Upper lobe of left lung (tissue), 6 donors: Measurements from ENCODE around the gene BEND6. TPM values are rescaled to one million over a fixed set of nuclear protein-coding genes. Genes with fewer than 3 reads are reported as not detected.

Source experiments
- ATAC-seq, 2 donors: fragments of 200-7000 bp; cut with Tn5 transposase; one replicate each; pipeline ENCODE4 v1.9.1; 2022; ENCODE audit warnings: mild to moderate bottlenecking in 2 of 2, moderate library complexity in 2 of 2; ENCODE audit not compliant: low FRiP score in 2 of 2
- DNase-seq, 2 donors: peaks; one replicate each; pipeline ENCODE4 v3.0.0-alpha.2; 2019 to 2020
- H3K27ac ChIP-seq, 4 donors: fragments of 200-600 bp; sonication (generic); one replicate each; pipeline ENCODE4 v1.5.1; 2016 to 2019
- H3K27me3 ChIP-seq, 4 donors: fragments of 200-600 bp; sonication (generic); one replicate each; pipeline ENCODE4 v1.5.1; 2017 to 2019
- H3K36me3 ChIP-seq, 4 donors: fragments of 200-600 bp; sonication (generic); one replicate each; pipeline ENCODE4 v1.5.1; 2016 to 2019
- H3K4me1 ChIP-seq, 4 donors: fragments of 200-600 bp; sonication (generic); one replicate each; pipeline ENCODE4 v1.5.1; 2018 to 2019
- H3K4me3 ChIP-seq, 4 donors: fragments of 200-600 bp; sonication (generic); one replicate each; pipeline ENCODE4 v1.5.1; 2017 to 2019; ENCODE audit warnings: mild to moderate bottlenecking in 2 of 4, moderate library complexity in 1 of 4
- H3K9me3 ChIP-seq, 4 donors: fragments of 200-600 bp; sonication (generic); one replicate each; pipeline ENCODE4 v1.5.1; 2018 to 2019
- EP300 ChIP-seq, 4 donors: sonication (generic); formaldehyde crosslinking; IDR thresholded peaks; one replicate each; pipeline ENCODE4 v1.5.1; 2017; ENCODE audit warnings: antibody characterized with exemption in 4 of 4, control low read depth in 2 of 4
- POLR2A ChIP-seq, 4 donors: fragments of 450-650 bp; IDR thresholded peaks; one replicate each; pipeline ENCODE4 v1.5.1; 2016 to 2017; ENCODE audit warnings: antibody characterized with exemption in 4 of 4, mild to moderate bottlenecking in 2 of 4
- POLR2AphosphoS5 ChIP-seq, 2 donors: sonication (generic); formaldehyde crosslinking; IDR thresholded peaks; one replicate each; pipeline ENCODE4 v1.5.1; 2017; ENCODE audit warnings: antibody characterized with exemption in 2 of 2
- WGBS, 2 donors: methylation state at CpG; one replicate each; pipeline ENCODE4 v1.1.5; 2017 to 2018; 5-methylcytosine and 5-hydroxymethylcytosine counted together
- total RNA-seq, 6 donors: library from RNA; depleted of rRNA in 4 of 6; stranded (reverse); fragments of >200 nt in 4 of 6; gene quantifications; one replicate each; pipeline versions ENCODE4 v1.1.0 to v1.2.1, GENCODE V29; 2016 to 2021
- TF ChIP-seq, protein P1 (sequence below), 6 experiments: fragments of 450-650 bp in 4 of 6; fragments of 200-600 bp in 2 of 6; sonication (generic) in 2 of 6; IDR thresholded peaks; one replicate each; pipeline ENCODE4 v1.5.1; 2016 to 2019; ENCODE audit warnings: antibody characterized with exemption in 6 of 6
- donor health status: DM: no; HTN: no; CAD: no; lungs with moderate emphysema.
- donor health status: DM: no; HTN: yes; CAD: no; lungs with severe emphysema.

The BEND6 gene
- total RNA-seq, 6 donors from 2014 or later: 0.29 to 1.1 (median 0.30) TPM; not detected in 3

DNA sequence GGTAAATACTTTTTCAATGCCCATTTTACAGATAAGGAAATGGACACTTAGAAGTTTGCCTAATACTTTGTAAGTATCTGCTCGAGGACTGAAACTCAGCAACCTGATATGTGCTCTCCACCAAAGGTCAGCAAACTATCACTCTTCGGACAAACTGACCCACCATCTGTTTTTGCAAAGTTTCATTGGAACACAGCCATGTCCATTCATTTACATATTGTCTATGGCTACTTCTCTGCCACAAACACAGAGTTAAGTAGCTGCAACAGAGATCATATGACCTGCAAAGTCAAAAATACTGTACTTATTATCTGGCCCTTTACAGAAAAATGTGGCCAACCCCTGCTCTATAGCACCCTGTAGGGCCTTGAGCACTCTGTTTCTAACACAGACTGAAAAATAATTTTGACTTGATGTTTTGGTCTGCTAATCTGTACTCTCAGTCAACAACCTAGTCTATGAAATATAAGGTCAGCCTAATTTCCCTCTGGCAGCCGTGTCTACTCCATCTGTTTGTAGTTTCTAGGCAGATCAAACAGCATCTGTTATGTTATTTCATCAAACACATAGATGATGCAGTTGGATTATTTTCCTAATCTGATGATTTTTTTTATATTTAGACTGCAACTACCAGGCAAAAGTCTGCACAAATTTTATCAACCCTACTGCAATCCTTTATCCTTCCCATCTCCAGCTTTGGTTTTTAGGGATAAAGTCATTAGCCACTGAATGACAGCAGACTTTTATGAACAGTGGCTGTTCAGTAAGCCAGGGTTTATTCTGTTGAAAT is 41.4 kb upstream of the BEND6 start:
- DNase-seq: no peak

DNA sequence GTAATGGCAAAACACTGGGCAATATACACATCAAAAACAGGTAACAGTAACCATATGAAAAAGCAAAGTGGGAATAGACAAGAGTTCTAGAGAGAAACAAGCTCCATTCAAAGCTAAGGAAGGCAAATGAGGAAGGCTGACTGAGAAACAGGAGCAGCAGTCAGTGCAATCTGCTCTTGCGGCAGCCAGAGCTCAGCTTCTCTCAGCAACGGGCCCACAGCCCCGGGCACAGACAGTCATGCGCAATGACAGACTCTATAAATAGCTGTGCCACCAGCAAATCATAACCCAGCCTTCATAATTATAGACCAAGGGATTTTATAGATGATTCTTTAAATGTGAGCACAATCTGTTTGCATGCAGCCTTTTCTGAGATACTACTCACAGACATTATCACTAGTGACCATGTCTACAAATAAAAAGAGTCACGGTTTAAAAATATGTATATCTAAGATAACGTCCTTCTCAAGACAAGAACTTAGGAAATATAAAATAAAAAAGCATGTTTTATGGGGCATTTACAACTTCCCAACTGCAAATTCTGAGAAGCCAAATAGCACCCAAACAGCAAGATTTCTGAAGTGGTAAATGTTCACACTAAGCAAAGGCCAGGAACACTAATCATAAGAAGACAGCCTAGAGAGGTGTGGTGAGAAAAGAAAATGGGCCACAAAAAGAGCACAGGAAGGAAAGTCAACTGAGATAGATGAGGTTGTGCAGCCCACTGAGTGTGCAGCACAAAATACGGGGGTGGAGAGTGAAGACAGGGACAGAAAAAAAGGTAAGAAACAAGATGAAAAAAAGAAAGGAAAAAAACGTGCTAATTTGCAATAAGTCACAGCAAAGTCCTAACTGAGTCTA is 39.9 kb upstream of the BEND6 start:
- ATAC-seq (no peak), DNase-seq (no peak)
- Histone ChIP-seq H3K4me3 (no peak overlapping the region), H3K36me3 (no peaks in the 10 kb centered on the region), H3K27ac (no peak overlapping the region), H3K9me3 (no peaks in the 10 kb centered on the region), H3K27me3 (no peaks in the 10 kb centered on the region), H3K4me1 (no peaks in the 10 kb centered on the region)
- 68 to 72% methylated on average over 8 of the region's 8 CpGs for WGBS, 2 donors
- TF ChIP-seq POLR2AphosphoS5 (IDR thresholded peaks at IDR 0.05) (no peak), EP300 (IDR thresholded peaks at IDR 0.05) (no peak), POLR2A (IDR thresholded peaks at IDR 0.05) (no peak)
- TF ChIP-seq, protein P1, sequence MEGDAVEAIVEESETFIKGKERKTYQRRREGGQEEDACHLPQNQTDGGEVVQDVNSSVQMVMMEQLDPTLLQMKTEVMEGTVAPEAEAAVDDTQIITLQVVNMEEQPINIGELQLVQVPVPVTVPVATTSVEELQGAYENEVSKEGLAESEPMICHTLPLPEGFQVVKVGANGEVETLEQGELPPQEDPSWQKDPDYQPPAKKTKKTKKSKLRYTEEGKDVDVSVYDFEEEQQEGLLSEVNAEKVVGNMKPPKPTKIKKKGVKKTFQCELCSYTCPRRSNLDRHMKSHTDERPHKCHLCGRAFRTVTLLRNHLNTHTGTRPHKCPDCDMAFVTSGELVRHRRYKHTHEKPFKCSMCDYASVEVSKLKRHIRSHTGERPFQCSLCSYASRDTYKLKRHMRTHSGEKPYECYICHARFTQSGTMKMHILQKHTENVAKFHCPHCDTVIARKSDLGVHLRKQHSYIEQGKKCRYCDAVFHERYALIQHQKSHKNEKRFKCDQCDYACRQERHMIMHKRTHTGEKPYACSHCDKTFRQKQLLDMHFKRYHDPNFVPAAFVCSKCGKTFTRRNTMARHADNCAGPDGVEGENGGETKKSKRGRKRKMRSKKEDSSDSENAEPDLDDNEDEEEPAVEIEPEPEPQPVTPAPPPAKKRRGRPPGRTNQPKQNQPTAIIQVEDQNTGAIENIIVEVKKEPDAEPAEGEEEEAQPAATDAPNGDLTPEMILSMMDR (IDR thresholded peaks at IDR 0.05): no peak

More for the DNA sequence above, 41.4 kb upstream of the BEND6 start:
- no peak overlapping the region for H3K4me3 ChIP-seq
- H3K9me3 ChIP-seq: no peaks in the 10 kb centered on the region
- TF ChIP-seq POLR2AphosphoS5 (IDR thresholded peaks at IDR 0.05) (no peak), POLR2A (IDR thresholded peaks at IDR 0.05) (no peak)
- 30 to 43% methylated on average over 3 of the region's 3 CpGs for WGBS, 2 donors
- H3K4me1 ChIP-seq: no peaks in the 10 kb centered on the region
- H3K36me3 ChIP-seq: no peaks in the 10 kb centered on the region
- H3K27ac ChIP-seq: no peak overlapping the region
- no peak for ATAC-seq
- no peaks in the 10 kb centered on the region for H3K27me3 ChIP-seq

DNA sequence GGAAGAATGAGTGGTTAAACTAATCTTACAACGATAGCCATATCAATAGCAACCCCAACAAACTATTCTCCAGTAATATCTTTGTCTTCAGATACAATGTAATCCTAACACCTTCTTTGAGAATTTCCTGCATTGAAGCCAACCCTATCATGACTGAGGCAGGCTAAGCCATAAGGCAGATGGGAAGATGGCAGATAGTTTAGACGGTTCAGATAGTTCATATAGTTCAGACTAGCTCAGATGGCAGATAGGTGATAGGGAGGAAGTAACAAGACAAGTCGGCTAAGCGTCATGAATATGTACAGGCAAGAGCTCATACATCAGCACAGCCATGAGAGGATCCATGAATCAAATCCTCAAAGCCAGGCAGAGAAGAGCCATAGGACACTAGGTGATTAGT is 39.1 kb upstream of the BEND6 start:
- H3K36me3 ChIP-seq: no peaks in the 10 kb centered on the region
- DNase-seq: no peak
- no peak for TF ChIP-seq POLR2AphosphoS5 (IDR thresholded peaks at IDR 0.05)
- no peak for TF ChIP-seq EP300 (IDR thresholded peaks at IDR 0.05)
- TF ChIP-seq, protein P1 (IDR thresholded peaks at IDR 0.05): no peak
- no peak for TF ChIP-seq POLR2A (IDR thresholded peaks at IDR 0.05)
- WGBS, 2 donors: 78 to 81% methylated on average over 4 of the region's 4 CpGs
- H3K27me3 ChIP-seq: no peaks in the 10 kb centered on the region
- H3K4me1 ChIP-seq: no peaks in the 10 kb centered on the region
- H3K4me3 ChIP-seq: no peak overlapping the region
- H3K9me3 ChIP-seq: no peaks in the 10 kb centered on the region
- ATAC-seq: no peak
- H3K27ac ChIP-seq: no peak overlapping the region

DNA sequence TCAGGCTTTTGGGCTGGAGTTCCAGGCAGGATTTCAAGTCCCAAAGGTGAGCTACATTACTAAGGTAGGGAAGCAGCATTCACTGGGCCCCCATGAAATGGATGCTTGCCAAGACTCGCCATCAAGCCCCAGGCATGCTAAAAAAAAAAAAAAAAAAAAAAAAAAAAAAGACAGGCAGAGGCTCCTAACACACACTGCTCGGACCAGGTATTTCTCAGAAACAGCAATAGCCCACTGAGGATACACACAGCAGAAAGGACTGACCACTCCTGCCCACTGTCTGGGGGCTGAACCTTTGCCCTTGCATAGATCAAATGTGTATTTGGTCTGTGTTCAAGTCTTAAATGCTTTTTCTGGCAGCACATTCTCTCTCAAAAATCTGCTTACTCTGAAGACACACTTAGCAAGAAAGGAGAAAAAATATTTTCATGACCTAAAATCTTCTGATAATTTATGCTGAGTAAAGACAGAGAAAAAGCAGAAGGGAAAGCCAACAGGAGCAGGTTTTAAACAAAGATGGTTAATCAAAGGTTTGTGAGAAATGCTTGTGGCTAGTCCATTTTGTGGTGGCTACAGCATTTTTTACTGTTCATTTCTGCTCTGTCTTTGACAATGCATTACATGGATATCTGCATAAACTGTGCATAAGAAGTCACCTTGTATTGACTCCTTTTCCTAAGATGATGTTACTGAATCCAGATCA is 37.9 kb upstream of the BEND6 start:
- DNase-seq (no peak), ATAC-seq (no peak)
- no peak overlapping the region for H3K4me3 ChIP-seq
- no peaks in the 10 kb centered on the region for H3K27me3 ChIP-seq
- no peak overlapping the region for H3K27ac ChIP-seq
- TF ChIP-seq, protein P1 (IDR thresholded peaks at IDR 0.05): no peak
- H3K36me3 ChIP-seq: no peaks in the 10 kb centered on the region
- WGBS, 2 donors: 53 to 57% methylated on average over 2 of the region's 2 CpGs
- H3K4me1 ChIP-seq: no peaks in the 10 kb centered on the region
- H3K9me3 ChIP-seq: no peaks in the 10 kb centered on the region

DNA sequence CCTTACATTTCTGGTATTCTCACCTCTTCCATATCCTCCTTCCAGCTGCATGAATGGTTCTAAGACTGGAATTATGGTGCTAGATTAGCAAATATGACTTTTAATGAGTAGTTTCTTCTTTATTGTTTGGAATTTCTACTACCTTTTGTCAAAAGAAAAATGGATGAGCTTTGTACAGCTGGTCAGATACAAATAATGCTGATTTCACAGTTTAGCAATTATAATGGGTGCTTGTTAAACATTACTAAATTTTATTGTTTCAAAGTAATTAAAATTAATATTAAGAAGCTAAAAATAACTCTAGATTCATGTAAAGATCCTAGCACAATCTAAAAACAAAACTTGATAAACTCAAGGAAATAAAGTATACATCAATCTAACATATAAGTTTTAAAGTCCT is 32.3 kb upstream of the BEND6 start:
- no peaks in the 10 kb centered on the region for H3K36me3 ChIP-seq
- H3K4me3 ChIP-seq: no peak overlapping the region

More for the DNA sequence above, 32.3 kb upstream of the BEND6 start:
- ATAC-seq (no peak), DNase-seq (no peak)
- no peak overlapping the region for H3K27ac ChIP-seq
- H3K4me1 ChIP-seq: no peaks in the 10 kb centered on the region
- H3K9me3 ChIP-seq: no peaks in the 10 kb centered on the region
- H3K27me3 ChIP-seq: no peaks in the 10 kb centered on the region
- TF ChIP-seq POLR2A (IDR thresholded peaks at IDR 0.05) (no peak), EP300 (IDR thresholded peaks at IDR 0.05) (no peak), POLR2AphosphoS5 (IDR thresholded peaks at IDR 0.05) (no peak)
- TF ChIP-seq, protein P1 (IDR thresholded peaks at IDR 0.05): no peak
